HG03521 (cell line): ENCODE results near the gene GPR156.

ENCODE experiments used
- ATAC-seq: cut with Tn5 transposase; IDR thresholded peaks from one replicate; pipeline ENCODE4 v1.9.1; 2021; ENCODE audit warnings: mild to moderate bottlenecking, moderate library complexity; ENCODE audit not compliant: unreplicated experiment

GPR156 gene

GRCh38 chr3:120130656-120131055 is 154.4 kb downstream of the GPR156 start:
- ATAC-seq, result no peak

GRCh38 chr3:120129718-120130513 is 155.1 kb downstream of the GPR156 start:
- no peak for ATAC-seq

- ATAC-seq, result no peak
Measured at GRCh38 chr3:120129051-120129450, 156.0 kb downstream of the GPR156 start.

GRCh38 chr3:120125992-120126391 is 159.0 kb downstream of the GPR156 start:
- ATAC-seq, result no peak

- no peak for ATAC-seq
Measured at GRCh38 chr3:120119846-120120510, 165.0 kb downstream of the GPR156 start.
